Measurements from ENCODE around the gene EIF4ENIF1. TPM values are rescaled to one million over a fixed set of nuclear protein-coding genes. Genes with fewer than 3 reads are reported as not detected.

EIF4ENIF1 gene
- total and polyA plus RNA-seq, 12 donors, result 9.2 to 32.8 (median 21.0) TPM

DNA sequence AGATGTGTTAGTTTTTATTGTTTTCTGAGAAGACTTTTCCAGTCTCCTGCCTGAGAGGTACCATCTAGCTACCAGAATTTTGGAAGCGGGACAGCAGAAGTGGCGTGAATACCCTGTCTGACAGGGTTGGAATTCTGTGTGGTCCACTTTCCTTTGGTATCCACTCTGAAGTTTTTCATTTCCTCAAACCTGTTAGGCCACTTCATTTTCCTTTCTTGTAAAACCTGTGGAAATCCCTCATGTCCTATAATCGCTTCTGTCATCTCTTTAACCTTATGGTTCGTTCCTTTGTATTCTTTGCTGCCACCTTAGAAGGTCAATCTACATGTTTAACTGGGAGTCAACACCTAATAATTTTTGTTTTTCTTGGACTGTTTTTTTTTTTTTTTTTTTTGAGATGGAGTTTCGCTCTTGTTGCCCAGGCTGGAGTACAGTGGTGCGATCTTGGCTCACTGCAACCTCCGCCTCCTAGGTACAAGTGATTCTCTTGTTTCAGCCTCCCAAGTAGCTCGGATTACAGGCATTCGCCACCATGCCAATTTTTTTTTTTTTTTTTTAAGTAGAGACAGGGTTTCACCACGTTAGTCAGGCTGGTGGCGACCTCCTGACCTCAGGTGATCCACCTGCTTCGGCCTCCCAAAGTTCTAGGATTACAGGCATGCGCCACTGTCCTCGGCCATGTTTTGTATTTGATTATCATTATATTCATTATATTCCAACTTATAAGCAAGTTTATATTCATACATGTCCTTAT, 13.7 kb upstream of the EIF4ENIF1 start:
- Histone ChIP-seq H3K27ac (peak overlapping the region in 3 of 5 donors; percentile 30 to 76 (median 48)), H3K9me3 (replicated peaks in 1 of 3) (no peaks in the 10 kb centered on the region), H3K4me1 (replicated peaks in 1 of 2) (peaks cover 0 to 9% of the 10 kb centered on the region in 2 donors), H3K27me3 (no peaks in the 10 kb centered on the region), H3K36me3 (replicated peaks in 1 of 2) (no peaks in the 10 kb centered on the region), H3K4me3 (no peak overlapping the region)
- TF ChIP-seq, protein P1, sequence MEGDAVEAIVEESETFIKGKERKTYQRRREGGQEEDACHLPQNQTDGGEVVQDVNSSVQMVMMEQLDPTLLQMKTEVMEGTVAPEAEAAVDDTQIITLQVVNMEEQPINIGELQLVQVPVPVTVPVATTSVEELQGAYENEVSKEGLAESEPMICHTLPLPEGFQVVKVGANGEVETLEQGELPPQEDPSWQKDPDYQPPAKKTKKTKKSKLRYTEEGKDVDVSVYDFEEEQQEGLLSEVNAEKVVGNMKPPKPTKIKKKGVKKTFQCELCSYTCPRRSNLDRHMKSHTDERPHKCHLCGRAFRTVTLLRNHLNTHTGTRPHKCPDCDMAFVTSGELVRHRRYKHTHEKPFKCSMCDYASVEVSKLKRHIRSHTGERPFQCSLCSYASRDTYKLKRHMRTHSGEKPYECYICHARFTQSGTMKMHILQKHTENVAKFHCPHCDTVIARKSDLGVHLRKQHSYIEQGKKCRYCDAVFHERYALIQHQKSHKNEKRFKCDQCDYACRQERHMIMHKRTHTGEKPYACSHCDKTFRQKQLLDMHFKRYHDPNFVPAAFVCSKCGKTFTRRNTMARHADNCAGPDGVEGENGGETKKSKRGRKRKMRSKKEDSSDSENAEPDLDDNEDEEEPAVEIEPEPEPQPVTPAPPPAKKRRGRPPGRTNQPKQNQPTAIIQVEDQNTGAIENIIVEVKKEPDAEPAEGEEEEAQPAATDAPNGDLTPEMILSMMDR (IDR thresholded peaks at IDR 0.05), result no peak
- TF ChIP-seq POLR2A (IDR thresholded peaks at IDR 0.05), result no peak
- intact Hi-C loops (cut with DNase I), result no loop called here
- WGBS, 4 donors, result 89 to 92% (median 91%) methylated on average over 14 of the region's 14 CpGs
- DNase-seq, result no peak

GRCh38 chr22:31501738-31502137, 12.1 kb upstream of the EIF4ENIF1 start:
- TF ChIP-seq, protein P1 (IDR thresholded peaks at IDR 0.05), result no peak
- intact Hi-C loops (cut with DNase I), result no loop called here
- Histone ChIP-seq H3K27ac (no peak overlapping the region), H3K4me1 (replicated peaks in 1 of 2) (peaks cover 7 to 9% of the 10 kb centered on the region in 2 donors), H3K27me3 (no peaks in the 10 kb centered on the region), H3K36me3 (replicated peaks in 1 of 2) (no peaks in the 10 kb centered on the region), H3K4me3 (no peak overlapping the region), H3K9me3 (replicated peaks in 1 of 3) (no peaks in the 10 kb centered on the region)
- DNase-seq, result no peak
- WGBS, 4 donors, result 65 to 81% (median 72%) methylated on average over 2 of the region's 2 CpGs

DNA sequence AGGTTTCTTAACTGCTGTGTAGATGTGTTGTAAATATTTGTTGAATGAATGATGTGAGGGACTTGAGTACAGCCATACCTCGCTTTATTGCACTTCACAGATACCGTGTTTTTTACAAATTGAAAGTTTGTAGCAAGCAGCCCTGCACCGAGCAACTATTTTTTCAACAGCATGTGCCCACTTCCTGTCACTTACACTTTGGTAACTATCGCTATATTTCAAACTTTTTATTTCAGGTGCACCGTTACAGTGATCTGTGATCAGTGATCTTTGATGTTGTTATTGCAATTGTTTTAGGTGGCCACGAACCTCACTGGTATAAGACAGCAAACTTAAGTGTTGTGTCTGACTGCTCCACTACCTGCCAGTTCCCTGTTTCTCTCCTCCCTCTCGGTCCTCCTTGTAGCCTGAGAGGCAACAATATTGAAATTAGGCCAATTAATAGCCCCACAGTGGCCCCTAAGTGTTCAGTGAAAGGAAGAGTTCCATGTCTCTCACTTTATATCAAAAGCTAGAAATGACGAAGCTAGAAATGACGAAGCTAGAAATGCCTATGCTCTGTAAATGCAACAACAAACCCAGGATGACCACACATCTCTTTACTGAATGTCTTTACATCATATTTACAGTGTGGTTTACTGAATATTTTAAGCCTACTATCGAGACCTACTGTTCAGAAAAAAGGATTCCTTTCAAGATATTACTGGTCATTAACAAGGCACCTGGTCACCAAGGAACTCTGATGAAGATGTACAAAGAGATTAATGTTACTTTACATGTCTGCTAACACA, 7.7 kb upstream of the EIF4ENIF1 start:
- H3K9me3 ChIP-seq (replicated peaks in 1 of 3), result no peaks in the 10 kb centered on the region
- intact Hi-C loops (cut with DNase I), result no loop called here
- TF ChIP-seq, protein P1 (IDR thresholded peaks at IDR 0.05), result no peak
- no peak for TF ChIP-seq POLR2A (IDR thresholded peaks at IDR 0.05)
- no peaks in the 10 kb centered on the region for H3K36me3 ChIP-seq (replicated peaks in 1 of 2)
- H3K27me3 ChIP-seq, result no peaks in the 10 kb centered on the region
- H3K27ac ChIP-seq, result peak overlapping the region in 3 of 5 donors; percentile 69 to 92 (median 87)
- peaks cover 6 to 7% of the 10 kb centered on the region in 2 donors for H3K4me1 ChIP-seq (replicated peaks in 1 of 2)
- 68 to 72% (median 68%) methylated on average over 10 of the region's 10 CpGs for WGBS, 4 donors
- peak overlapping the region in 3 of 4 donors; percentile 49 to 88 (median 88) for H3K4me3 ChIP-seq
- DNase-seq, result no peak

DNA sequence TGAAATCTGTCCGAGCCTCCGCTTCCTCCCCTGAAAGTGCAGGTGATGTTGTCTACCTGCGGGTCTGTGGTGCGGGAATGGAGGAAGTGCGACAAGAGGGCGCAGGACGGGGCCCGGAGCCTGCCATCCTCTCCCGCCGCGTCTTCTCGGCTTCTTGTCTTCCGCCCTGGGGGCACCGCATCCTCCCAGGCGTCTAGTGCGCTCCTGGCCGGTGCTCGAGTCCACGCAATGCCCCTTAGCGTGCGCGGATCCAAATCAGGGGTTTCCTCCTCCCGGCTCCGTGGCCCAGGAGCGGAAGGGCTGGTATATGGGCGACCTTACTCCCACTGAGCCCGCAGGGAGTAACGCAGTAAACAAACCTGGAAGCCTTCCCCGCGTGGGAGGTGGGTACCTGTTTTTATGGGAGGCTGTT, 7.1 kb upstream of the EIF4ENIF1 start:
- H3K27me3 ChIP-seq, result no peaks in the 10 kb centered on the region
- intact Hi-C loops (cut with DNase I), result no loop called here
- no peaks in the 10 kb centered on the region for H3K36me3 ChIP-seq (replicated peaks in 1 of 2)
- peak overlapping the region; percentile 41 to 88 (median 68) for H3K4me3 ChIP-seq
- peaks cover 7% of the 10 kb centered on the region in 2 donors for H3K4me1 ChIP-seq (replicated peaks in 1 of 2)
- no peak for TF ChIP-seq POLR2A (IDR thresholded peaks at IDR 0.05)
- 0 to 1% (median 0%) methylated on average over 2 to 30 of the region's 30 CpGs for WGBS, 4 donors
- no peaks in the 10 kb centered on the region for H3K9me3 ChIP-seq (replicated peaks in 1 of 3)
- DNase-seq, result peak in 4 of 7 donors; percentile 37 to 44 (median 40)
- peak overlapping the region in 4 of 5 donors; percentile 69 to 92 (median 83) for H3K27ac ChIP-seq

All from adrenal gland (tissue), 12 donors.